H1 (cell line): Measurements from ENCODE around the gene IRS1. TPM values are rescaled to one million over a fixed set of nuclear protein-coding genes. Genes with fewer than 3 reads are reported as not detected.

Experiments used
- CTCF ChIA-PET: fragments of 300-600 bp; sonication (Branson Sonifier 250); formaldehyde crosslinking; loops from one replicate; lab custom pipeline; 2021; ENCODE audit not compliant: partially characterized antibody; lab: Charles Lee
- POLR2A ChIA-PET: fragments of 300-600 bp; sonication (Branson Sonifier 250); formaldehyde crosslinking; loops from one replicate; lab custom pipeline; 2021; ENCODE audit warnings: inconsistent platforms; ENCODE audit not compliant: partially characterized antibody; lab: Charles Lee
- DNase-seq, 2 experiments: peaks; one replicate each; pipeline versions ENCODE4 v3.0.0 to v3.0.0-alpha.2; 2010 to 2022; ENCODE audit warnings: low spot score in 2 of 2, low read depth in 1 of 2, mixed read lengths in 1 of 2
- FAIRE-seq: peaks from 2 replicates; lab custom pipeline; 2011; peaks lifted over from hg19 to GRCh38; lab: Jason Lieb, UNC
- H2AFZ ChIP-seq: 2 replicates; pipeline ENCODE4 v1.8.1; 2012; ENCODE audit warnings: low read length, inconsistent platforms
- H2AK5ac ChIP-seq: 2 replicates; pipeline ENCODE4 v1.6.1; 2013; ENCODE audit warnings: low read depth, low read length
- H2BK120ac ChIP-seq: replicated peaks from 2 replicates; pipeline ENCODE3; 2013; ENCODE audit warnings: low read depth, low read length, inconsistent platforms
- H2BK12ac ChIP-seq: 2 replicates; pipeline ENCODE4 v1.6.1; 2013; ENCODE audit warnings: low read depth, low read length
- H2BK15ac ChIP-seq: 2 replicates; pipeline ENCODE4 v1.6.1; 2013; ENCODE audit warnings: low read length
- H2BK20ac ChIP-seq: 2 replicates; pipeline ENCODE4 v1.6.1; 2013; ENCODE audit warnings: low read length
- H2BK5ac ChIP-seq: 2 replicates; pipeline ENCODE4 v1.6.1; 2013; ENCODE audit warnings: low read depth, low read length
- H3K14ac ChIP-seq: 2 replicates; pipeline ENCODE4 v1.6.1; 2013; ENCODE audit warnings: inconsistent platforms; ENCODE audit not compliant: insufficient read length
- H3K18ac ChIP-seq: 2 replicates; pipeline ENCODE4 v1.6.1; 2013; ENCODE audit warnings: low read length; ENCODE audit errors: extremely low read depth
- H3K23ac ChIP-seq: 2 replicates; pipeline ENCODE4 v1.6.1; 2013; ENCODE audit warnings: inconsistent platforms; ENCODE audit not compliant: insufficient read length
- H3K23me2 ChIP-seq: 2 replicates; pipeline ENCODE4 v1.6.1; 2013; ENCODE audit warnings: low read depth, low read length
- H3K27ac ChIP-seq: 2 replicates; pipeline ENCODE4 v1.6.1; 2011; ENCODE audit warnings: low read depth, low read length, inconsistent platforms
- H3K27me3 ChIP-seq, 4 experiments: replicated peaks in 1 of 4; 1 replicate in 1 of 4; 2 replicates in 3 of 4; pipeline versions ENCODE4 v1.6.1 to v1.8.1; 2011 to 2013; ENCODE audit warnings: low read length in 3 of 4, mild to moderate bottlenecking in 3 of 4, inconsistent platforms in 2 of 4, mixed read lengths in 2 of 4, moderate library complexity in 1 of 4; ENCODE audit not compliant: control insufficient read depth in 3 of 4, insufficient read depth in 3 of 4; ENCODE audit errors: extremely low read depth in 1 of 4
- H3K36me3 ChIP-seq, 4 experiments: 2 replicates each; pipeline versions ENCODE4 v1.6.1 to v1.8.1; 2011 to 2013; ENCODE audit warnings: mild to moderate bottlenecking in 4 of 4, low read length in 3 of 4, moderate library complexity in 2 of 4, control low read depth in 1 of 4, inconsistent platforms in 1 of 4; ENCODE audit not compliant: insufficient read depth in 4 of 4, control insufficient read depth in 2 of 4
- H3K4ac ChIP-seq: replicated peaks from 2 replicates; pipeline ENCODE3; 2013; ENCODE audit warnings: low read length, low read depth, mixed read lengths, inconsistent platforms; ENCODE audit not compliant: insufficient read length
- H3K4me1 ChIP-seq, 4 experiments: replicated peaks in 1 of 4; 1 replicate in 1 of 4; 2 replicates in 3 of 4; pipeline versions ENCODE4 v1.6.1 to v1.8.1; 2011 to 2013; ENCODE audit warnings: low read length in 3 of 4, inconsistent platforms in 2 of 4, mixed read lengths in 1 of 4; ENCODE audit not compliant: insufficient read depth in 4 of 4, control insufficient read depth in 3 of 4
- H3K4me2 ChIP-seq, 2 experiments: 2 replicates each; pipeline versions ENCODE4 v1.6.1 to v1.8.1; 2011 to 2013; ENCODE audit warnings: low read depth in 2 of 2, low read length in 2 of 2, control low read depth in 1 of 2, inconsistent platforms in 1 of 2, mild to moderate bottlenecking in 1 of 2; ENCODE audit not compliant: insufficient read depth in 1 of 2
- H3K4me3 ChIP-seq, 4 experiments: fragments of 200-600, 300-600 bp in 1 of 4; sonication (generic), shearing (Covaris generic), sonication (Bioruptor Twin) in 1 of 4; 2 replicates each; pipeline versions ENCODE4 v1.5.1 to v1.8.1; 2011 to 2016; ENCODE audit warnings: low read length in 4 of 4, low read depth in 3 of 4, control low read depth in 2 of 4, inconsistent platforms in 2 of 4, mild to moderate bottlenecking in 2 of 4, mixed read lengths in 1 of 4, moderate library complexity in 1 of 4; ENCODE audit not compliant: insufficient read depth in 2 of 4; ENCODE audit errors: extremely low read depth in 1 of 4
- H3K56ac ChIP-seq: replicated peaks from 2 replicates; pipeline ENCODE3; 2013; ENCODE audit warnings: low read depth, mild to moderate bottlenecking, mixed read lengths, low read length, inconsistent platforms; ENCODE audit not compliant: insufficient read length
- H3K79me1 ChIP-seq: 2 replicates; pipeline ENCODE4 v1.6.1; 2013; ENCODE audit warnings: low read depth, low read length, control low read depth
- H3K79me2 ChIP-seq, 2 experiments: 2 replicates each; pipeline versions ENCODE4 v1.6.1 to v1.8.1; 2012 to 2013; ENCODE audit warnings: low read length in 2 of 2, mild to moderate bottlenecking in 2 of 2, inconsistent platforms in 1 of 2; ENCODE audit not compliant: insufficient read depth in 2 of 2, control insufficient read depth in 1 of 2
- H3K9ac ChIP-seq, 4 experiments: replicated peaks in 1 of 4; 1 replicate in 1 of 4; 2 replicates in 3 of 4; pipeline versions ENCODE4 v1.6.1 to v1.8.1; 2011 to 2013; ENCODE audit warnings: low read depth in 3 of 4, low read length in 3 of 4, control low read depth in 2 of 4, mild to moderate bottlenecking in 2 of 4, moderate library complexity in 2 of 4, inconsistent platforms in 1 of 4; ENCODE audit errors: extremely low read depth in 1 of 4
- H3K9me3 ChIP-seq, 2 experiments: 2 replicates each; pipeline versions ENCODE4 v1.6.1 to v1.8.1; 2012 to 2013; ENCODE audit warnings: mild to moderate bottlenecking in 2 of 2, moderate library complexity in 2 of 2, control low read depth in 1 of 2, inconsistent platforms in 1 of 2, low read depth in 1 of 2, low read length in 1 of 2, mixed read lengths in 1 of 2; ENCODE audit not compliant: insufficient read depth in 2 of 2
- H4K20me1 ChIP-seq, 2 experiments: replicated peaks in 1 of 2; 2 replicates each; pipeline versions ENCODE3 to v1.8.1; 2011 to 2013; ENCODE audit warnings: inconsistent platforms in 2 of 2, low read length in 2 of 2, mild to moderate bottlenecking in 1 of 2; ENCODE audit not compliant: insufficient read depth in 2 of 2, control insufficient read depth in 1 of 2
- H4K5ac ChIP-seq: 2 replicates; pipeline ENCODE4 v1.6.1; 2013; ENCODE audit warnings: low read length, low read depth, mixed read lengths, inconsistent platforms; ENCODE audit not compliant: insufficient read length
- H4K8ac ChIP-seq: 2 replicates; pipeline ENCODE4 v1.8.0; 2013; ENCODE audit warnings: mild to moderate bottlenecking, moderate library complexity, low read length, inconsistent platforms; ENCODE audit not compliant: insufficient read depth; ENCODE audit errors: extremely low read depth
- H4K91ac ChIP-seq: replicated peaks from 2 replicates; pipeline ENCODE3; 2013; ENCODE audit warnings: low read length, mixed read lengths, inconsistent platforms; ENCODE audit not compliant: insufficient read length
- CBX8 ChIP-seq: fragments of 300-800, 300-1000 bp; sonication (generic); IDR thresholded peaks from 2 replicates; pipeline ENCODE4 v1.7.1; 2016; ENCODE audit warnings: low read depth, low read length, borderline replicate concordance
- CHD2 ChIP-seq: IDR thresholded peaks from 2 replicates; pipeline ENCODE4 v1.6.1; 2012; ENCODE audit warnings: low read length, improper control_type of control experiment
- GTF2F1 ChIP-seq: IDR thresholded peaks from 2 replicates; pipeline ENCODE4 v1.6.1; 2012; ENCODE audit warnings: low read depth, low read length, improper control_type of control experiment, borderline replicate concordance
- NANOG ChIP-seq: IDR thresholded peaks from 2 replicates; pipeline ENCODE4 v1.6.1; 2011; ENCODE audit warnings: low read length, low read depth, mild to moderate bottlenecking, inconsistent platforms; ENCODE audit not compliant: insufficient read depth, poor library complexity, severe bottlenecking
- SRF ChIP-seq: IDR thresholded peaks from 2 replicates; pipeline ENCODE4 v1.6.1; 2011; ENCODE audit warnings: mild to moderate bottlenecking, low read depth, low read length, moderate library complexity
- WGBS, 2 experiments: shearing (Covaris generic) in 1 of 2; methylation state at CpG; one replicate each; pipeline versions ENCODE4 v1.1.6 to v1.1.7; 2013 to 2015; ENCODE audit warnings: low lambda C conversion rate in 2 of 2, mixed read lengths in 2 of 2, inconsistent platforms in 1 of 2, low coverage in 1 of 2, missing lambda C conversion rate in 1 of 2; ENCODE audit not compliant: insufficient replicate concordance in 2 of 2, insufficient coverage in 1 of 2, insufficient read length in 1 of 2; ENCODE audit errors: extremely low coverage in 1 of 2, missing lambda C conversion rate in 1 of 2; 5-methylcytosine and 5-hydroxymethylcytosine counted together
- polyA plus RNA-seq, 7 experiments: library from polyadenylated mRNA; depleted of rRNA in 3 of 7; stranded (reverse) in 5 of 7; unstranded in 2 of 7; fragments of >200 nt in 5 of 7; fragments of 200-250 nt in 2 of 7; gene quantifications; 1 replicate in 5 of 7; 2 replicates in 1 of 7; 4 replicates in 1 of 7; pipeline versions ENCODE4 v1.2.1 to v1.2.3, GENCODE V29; 2011 to 2013; ENCODE audit warnings: missing spikeins in 2 of 7, mixed read lengths in 2 of 7
- total RNA-seq: library from RNA; stranded (reverse); fragmentation: NEBNext Ultra II Directional; extraction: Animal tissue kit (Norgen Biotek cat#: 25700); gene quantifications from 2 replicates; pipeline ENCODE4 v1.2.1, GENCODE V29; 2021
- TF ChIP-seq, protein P1 (sequence below), 3 experiments: IDR thresholded peaks; 1 replicate in 2 of 3; 2 replicates in 1 of 3; pipeline versions ENCODE4 v1.5.1 to v1.6.1; 2011; ENCODE audit warnings: low read length in 3 of 3, mild to moderate bottlenecking in 3 of 3, inconsistent platforms in 2 of 3, low read depth in 1 of 3, moderate library complexity in 1 of 3; ENCODE audit not compliant: insufficient read depth in 1 of 3; ENCODE audit errors: control extremely low read depth in 1 of 3

IRS1 gene
- total and polyA plus RNA-seq, 2 of the 8 experiments (the other 6 are each of a cell fraction or from before 2014, with no cell fraction given) = 9.1 to 26.9 TPM

- Histone ChIP-seq H3K18ac (no peak overlapping the region), H2BK20ac (no peak overlapping the region), H3K27me3 (no peaks in the 10 kb centered on the region), H3K4me1 (no peaks in the 10 kb centered on the region; a peak in 1 of 7 replicates), H2AK5ac (no peak overlapping the region), H4K8ac (no peak overlapping the region), H3K23me2 (no peaks in the 10 kb centered on the region), H3K36me3 (peaks cover 0 to 8% (median 3%) of the 10 kb centered on the region in 4 experiments; a peak in 2 of 8 replicates), H2BK5ac (no peak overlapping the region), H2BK15ac (no peak overlapping the region), H3K4me2 (no peak overlapping the region), H3K23ac (no peak overlapping the region), H3K9me3 (0 out of 4 replicates have a peak, but pooled peaks cover 0 to 8% of the 10 kb centered on the region in 2 experiments), H3K4ac (no peak overlapping the region), H2AFZ (no peak overlapping the region), H3K27ac (no peak overlapping the region), H3K79me1 (no peaks in the 10 kb centered on the region), H3K56ac (no peak overlapping the region), H3K9ac (no peak overlapping the region), H2BK120ac (no peak overlapping the region), H3K4me3 (no peak overlapping the region), H2BK12ac (no peak overlapping the region), H3K79me2 (peaks cover 0 to 39% of the 10 kb centered on the region in 2 experiments; a peak in 2 of 4 replicates), H4K20me1 (peaks cover 0 to 1% of the 10 kb centered on the region in 2 experiments), H4K91ac (no peak overlapping the region), H4K5ac (no peak overlapping the region), H3K14ac (no peak overlapping the region)
- DNase-seq (no peak), FAIRE-seq (no peak)
- WGBS, 2 experiments = 96% methylated on average over 3 of the region's 3 CpGs; no CpG with 5 or more reads in 1 of the 2 experiments
- POLR2A ChIA-PET = no interaction called here
- CTCF ChIA-PET = interaction anchor here (0.7 to 1.4 kb wide), 2 partner anchors 10 to 1344 kb away, joined by 3 to 4 read pairs; no protein-coding TSS in a partner anchor
- TF ChIP-seq CHD2 = no peak
- no peak for TF ChIP-seq SRF
- TF ChIP-seq NANOG = no peak
- no peak for TF ChIP-seq CBX8
- TF ChIP-seq, protein P1, sequence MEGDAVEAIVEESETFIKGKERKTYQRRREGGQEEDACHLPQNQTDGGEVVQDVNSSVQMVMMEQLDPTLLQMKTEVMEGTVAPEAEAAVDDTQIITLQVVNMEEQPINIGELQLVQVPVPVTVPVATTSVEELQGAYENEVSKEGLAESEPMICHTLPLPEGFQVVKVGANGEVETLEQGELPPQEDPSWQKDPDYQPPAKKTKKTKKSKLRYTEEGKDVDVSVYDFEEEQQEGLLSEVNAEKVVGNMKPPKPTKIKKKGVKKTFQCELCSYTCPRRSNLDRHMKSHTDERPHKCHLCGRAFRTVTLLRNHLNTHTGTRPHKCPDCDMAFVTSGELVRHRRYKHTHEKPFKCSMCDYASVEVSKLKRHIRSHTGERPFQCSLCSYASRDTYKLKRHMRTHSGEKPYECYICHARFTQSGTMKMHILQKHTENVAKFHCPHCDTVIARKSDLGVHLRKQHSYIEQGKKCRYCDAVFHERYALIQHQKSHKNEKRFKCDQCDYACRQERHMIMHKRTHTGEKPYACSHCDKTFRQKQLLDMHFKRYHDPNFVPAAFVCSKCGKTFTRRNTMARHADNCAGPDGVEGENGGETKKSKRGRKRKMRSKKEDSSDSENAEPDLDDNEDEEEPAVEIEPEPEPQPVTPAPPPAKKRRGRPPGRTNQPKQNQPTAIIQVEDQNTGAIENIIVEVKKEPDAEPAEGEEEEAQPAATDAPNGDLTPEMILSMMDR (IDR thresholded peaks at IDR 0.05; ENCODE audit: control extremely low read depth in 1 of 3, insufficient read depth in 1 of 3, low read depth in 1 of 3, low read length in 3 of 3) = no peak
- TF ChIP-seq GTF2F1 = no peak
These were observed 24.5 kb downstream of the IRS1 start for GRCh38 chr2:226775032-226775509.
